ENCODE results near the gene PHACTR1. TPM values are rescaled to one million over a fixed set of nuclear protein-coding genes. Genes with fewer than 3 reads are reported as not detected.

The PHACTR1 gene
- total RNA-seq, 1 experiment from 2014 or later: 0.05 TPM

DNA sequence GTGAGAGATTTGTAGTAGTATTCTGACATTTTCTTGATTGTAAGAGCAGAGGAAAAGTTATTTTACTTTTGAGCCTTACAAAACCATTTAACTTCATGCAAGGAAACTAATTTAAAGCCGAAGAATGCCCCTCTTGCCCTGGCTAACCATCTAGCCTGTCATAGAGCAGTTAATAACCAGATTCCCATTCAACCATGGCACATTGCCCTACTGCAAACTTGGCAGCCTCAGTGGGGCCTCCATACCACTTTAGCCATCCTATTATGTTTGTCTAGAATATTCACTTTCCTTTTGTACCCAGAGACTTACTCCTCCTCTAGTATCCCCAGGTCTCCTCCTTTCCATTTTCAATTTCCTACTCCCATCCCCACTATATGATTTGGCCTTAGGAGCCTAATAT lies 380.9 kb downstream of the PHACTR1 start:
- ChIA-PET CTCF (no interaction called here), POLR2A (no interaction called here)
- no peak overlapping the region for H3K27ac ChIP-seq (ENCODE audit: low read length)
- no peak for TF ChIP-seq TCF7L2 (IDR thresholded peaks at IDR 0.05; ENCODE audit: low read depth, low read length)
- no peak for TF ChIP-seq CTCF (IDR thresholded peaks at IDR 0.05)
- TF ChIP-seq REST (IDR thresholded peaks at IDR 0.05; ENCODE audit: insufficient read depth in 1 of 2, low read depth in 2 of 2, low read length in 1 of 2): no peak
- TF ChIP-seq SIN3A (IDR thresholded peaks at IDR 0.05; ENCODE audit: borderline replicate concordance, insufficient read depth, low read depth, low read length): no peak
- no peak for TF ChIP-seq POLR2AphosphoS5 (IDR thresholded peaks at IDR 0.05; ENCODE audit: low read depth, low read length)
- intact Hi-C loops (cut with micrococcal nuclease; ENCODE audit: unreplicated experiment): no loop called here
- no peaks in the 10 kb centered on the region for H3K4me1 ChIP-seq (ENCODE audit: control insufficient read depth, insufficient read depth, low read length)
- in situ Hi-C loops (cut with HindIII; ENCODE audit: low pct_unique_long_range_greater_than_20kb, low sequenced_read_pairs): no loop called here
- H3K27me3 ChIP-seq (ENCODE audit: control insufficient read depth, insufficient read depth, low read length): no peaks in the 10 kb centered on the region
- no peak for ATAC-seq
- no peaks in the 10 kb centered on the region for H3K9me3 ChIP-seq (ENCODE audit: control insufficient read depth, insufficient read depth, low read depth, low read length)
- BruUV-seq (replicated peaks): no TSS peak
- no peaks in the 10 kb centered on the region for H3K36me3 ChIP-seq (ENCODE audit: control insufficient read depth, insufficient read depth, low read length)
- no peak overlapping the region for H3K4me3 ChIP-seq (ENCODE audit: low read depth in 2 of 2, low read length in 2 of 2)
- no peak for DNase-seq (ENCODE audit: low read depth, low spot score)

DNA sequence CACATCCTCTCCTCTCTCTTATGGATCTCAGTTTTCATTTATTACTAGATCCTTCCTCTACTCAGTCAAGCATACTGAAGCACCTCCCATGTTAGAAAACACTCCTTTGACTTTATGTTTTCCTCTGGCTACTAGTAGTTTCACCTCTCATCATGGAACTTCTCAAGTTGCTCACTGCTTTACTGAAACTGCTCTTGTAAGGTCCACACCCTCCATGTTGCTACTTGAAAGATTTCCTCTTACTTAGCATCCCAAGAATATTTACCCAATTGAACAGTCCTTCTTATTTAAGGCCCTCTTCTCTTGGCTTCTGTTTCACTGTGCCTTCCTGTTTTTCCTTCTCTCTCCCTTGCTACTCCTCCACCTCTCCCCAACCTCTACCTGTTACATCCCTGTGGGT lies 381.4 kb downstream of the PHACTR1 start:
- H3K4me3 ChIP-seq (ENCODE audit: low read depth in 2 of 2, low read length in 2 of 2): no peak overlapping the region
- H3K4me1 ChIP-seq (ENCODE audit: control insufficient read depth, insufficient read depth, low read length): no peaks in the 10 kb centered on the region
- intact Hi-C loops (cut with micrococcal nuclease; ENCODE audit: unreplicated experiment) (no loop called here), in situ Hi-C loops (cut with HindIII; ENCODE audit: low pct_unique_long_range_greater_than_20kb, low sequenced_read_pairs) (no loop called here)
- no TSS peak for BruUV-seq (replicated peaks)
- no peak overlapping the region for H3K27ac ChIP-seq (ENCODE audit: low read length)
- H3K27me3 ChIP-seq (ENCODE audit: control insufficient read depth, insufficient read depth, low read length): no peaks in the 10 kb centered on the region
- ATAC-seq (no peak), DNase-seq (ENCODE audit: low read depth, low spot score) (no peak)
- ChIA-PET CTCF (no interaction called here), POLR2A (no interaction called here)
- no peaks in the 10 kb centered on the region for H3K9me3 ChIP-seq (ENCODE audit: control insufficient read depth, insufficient read depth, low read depth, low read length)
- no peaks in the 10 kb centered on the region for H3K36me3 ChIP-seq (ENCODE audit: control insufficient read depth, insufficient read depth, low read length)
- no peak for TF ChIP-seq CTCF (IDR thresholded peaks at IDR 0.05)
- no peak for TF ChIP-seq POLR2AphosphoS5 (IDR thresholded peaks at IDR 0.05; ENCODE audit: low read depth, low read length)
- TF ChIP-seq SIN3A (IDR thresholded peaks at IDR 0.05; ENCODE audit: borderline replicate concordance, insufficient read depth, low read depth, low read length): no peak
- no peak for TF ChIP-seq REST (IDR thresholded peaks at IDR 0.05; ENCODE audit: insufficient read depth in 1 of 2, low read depth in 2 of 2, low read length in 1 of 2)
- no peak for TF ChIP-seq TCF7L2 (IDR thresholded peaks at IDR 0.05; ENCODE audit: low read depth, low read length)
